Fibroblast of pulmonary artery (primary cell): ENCODE results near the gene ATG4B.
A peak's percentile ranks its signal among the peaks of the same experiment; 100 is the strongest.
"Not testable (repeated sequence)": the region's sequence is repeated elsewhere in the genome, so short reads cannot be mapped to it uniquely, and the experiment has no call there.

Experiments used
- DNase-seq: peaks from one replicate; pipeline ENCODE4 v3.0.0-alpha.2; 2010; ENCODE audit warnings: low read depth
- H3K4me3 ChIP-seq: replicated peaks from 2 replicates; pipeline ENCODE4 v1.5.1; 2011; ENCODE audit warnings: low read depth, mild to moderate bottlenecking, control low read depth, low read length, moderate library complexity
- TF ChIP-seq, protein P1 (sequence below): IDR thresholded peaks from 2 replicates; pipeline ENCODE4 v1.5.1; 2011; ENCODE audit warnings: mild to moderate bottlenecking, control low read depth, low read length, inconsistent platforms; ENCODE audit errors: missing control alignments

ATG4B gene

DNA sequence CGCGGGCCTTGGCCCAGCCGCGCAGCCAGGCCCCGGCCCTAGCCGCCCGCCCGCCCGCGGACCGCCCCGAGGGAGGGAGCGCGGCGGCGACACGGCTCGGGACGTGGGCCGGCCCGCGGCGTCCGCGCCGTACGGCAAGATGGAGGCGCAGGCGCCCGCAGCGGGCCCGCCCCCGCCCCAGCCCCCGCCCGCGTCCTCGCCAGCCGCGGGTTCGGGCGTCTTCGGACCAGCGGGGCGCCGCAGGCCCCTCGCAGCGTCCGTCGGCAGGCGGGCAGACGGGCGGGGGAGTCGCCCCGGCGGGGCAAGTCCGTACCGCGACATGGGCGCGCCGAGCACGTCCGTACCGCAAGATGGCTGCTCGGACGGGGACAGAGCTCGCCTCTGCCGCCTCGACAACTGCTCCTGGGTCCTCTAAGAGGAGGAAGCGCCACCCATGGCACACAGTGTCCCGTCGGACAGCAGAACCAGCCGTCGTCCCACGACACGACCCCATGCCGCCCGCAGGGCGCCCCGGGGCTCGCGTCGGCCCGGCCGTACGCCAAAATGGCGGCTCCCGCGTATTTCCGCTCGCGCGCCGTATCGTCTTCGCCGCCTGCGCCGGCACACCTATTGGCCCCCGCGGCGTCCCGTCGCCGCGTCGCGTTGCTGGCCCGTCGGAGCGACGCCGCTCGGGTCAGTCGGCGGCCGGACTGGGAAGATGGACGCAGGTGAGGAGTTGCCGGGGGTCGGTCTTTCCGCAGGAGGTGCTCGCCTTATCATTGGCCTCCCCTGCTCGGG, at the start of gene ATG4B, which contains the start of gene THAP4:
Gene ATG4B (plus strand): TSS at position 676 of the 777 bp plus-strand sequence. CDS start 22 bp downstream, at position 698.
Gene THAP4 (minus strand): TSS at position 141 of the 777 bp plus-strand sequence. CDS start 141 bp downstream, outside the sequence.
- DNase-seq = peak; percentile 86
- TF ChIP-seq, protein P1, sequence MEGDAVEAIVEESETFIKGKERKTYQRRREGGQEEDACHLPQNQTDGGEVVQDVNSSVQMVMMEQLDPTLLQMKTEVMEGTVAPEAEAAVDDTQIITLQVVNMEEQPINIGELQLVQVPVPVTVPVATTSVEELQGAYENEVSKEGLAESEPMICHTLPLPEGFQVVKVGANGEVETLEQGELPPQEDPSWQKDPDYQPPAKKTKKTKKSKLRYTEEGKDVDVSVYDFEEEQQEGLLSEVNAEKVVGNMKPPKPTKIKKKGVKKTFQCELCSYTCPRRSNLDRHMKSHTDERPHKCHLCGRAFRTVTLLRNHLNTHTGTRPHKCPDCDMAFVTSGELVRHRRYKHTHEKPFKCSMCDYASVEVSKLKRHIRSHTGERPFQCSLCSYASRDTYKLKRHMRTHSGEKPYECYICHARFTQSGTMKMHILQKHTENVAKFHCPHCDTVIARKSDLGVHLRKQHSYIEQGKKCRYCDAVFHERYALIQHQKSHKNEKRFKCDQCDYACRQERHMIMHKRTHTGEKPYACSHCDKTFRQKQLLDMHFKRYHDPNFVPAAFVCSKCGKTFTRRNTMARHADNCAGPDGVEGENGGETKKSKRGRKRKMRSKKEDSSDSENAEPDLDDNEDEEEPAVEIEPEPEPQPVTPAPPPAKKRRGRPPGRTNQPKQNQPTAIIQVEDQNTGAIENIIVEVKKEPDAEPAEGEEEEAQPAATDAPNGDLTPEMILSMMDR = no peak
- H3K4me3 ChIP-seq = peak within 1 kb of the TSS; percentile 85

DNA sequence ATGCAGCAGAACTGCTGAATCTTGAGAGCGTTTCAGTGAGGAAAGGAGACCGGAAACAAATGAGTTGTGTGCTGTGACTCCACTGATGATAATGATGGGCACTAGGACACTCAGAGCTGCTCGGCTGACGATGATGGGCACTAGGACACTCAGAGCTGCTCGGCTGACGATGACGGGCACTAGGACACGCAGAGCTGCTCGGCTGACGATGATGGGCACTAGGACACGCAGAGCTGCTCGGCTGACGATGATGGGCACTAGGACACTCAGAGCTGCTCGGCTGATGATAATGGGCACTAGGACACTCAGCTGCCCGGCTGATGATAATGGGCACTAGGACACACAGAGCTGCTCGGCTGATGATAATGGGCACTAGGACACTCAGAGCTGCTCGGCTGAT, 47.6 kb upstream of the ATG4B start:
- not testable (repeated sequence) for DNase-seq, H3K4me3 ChIP-seq

DNA sequence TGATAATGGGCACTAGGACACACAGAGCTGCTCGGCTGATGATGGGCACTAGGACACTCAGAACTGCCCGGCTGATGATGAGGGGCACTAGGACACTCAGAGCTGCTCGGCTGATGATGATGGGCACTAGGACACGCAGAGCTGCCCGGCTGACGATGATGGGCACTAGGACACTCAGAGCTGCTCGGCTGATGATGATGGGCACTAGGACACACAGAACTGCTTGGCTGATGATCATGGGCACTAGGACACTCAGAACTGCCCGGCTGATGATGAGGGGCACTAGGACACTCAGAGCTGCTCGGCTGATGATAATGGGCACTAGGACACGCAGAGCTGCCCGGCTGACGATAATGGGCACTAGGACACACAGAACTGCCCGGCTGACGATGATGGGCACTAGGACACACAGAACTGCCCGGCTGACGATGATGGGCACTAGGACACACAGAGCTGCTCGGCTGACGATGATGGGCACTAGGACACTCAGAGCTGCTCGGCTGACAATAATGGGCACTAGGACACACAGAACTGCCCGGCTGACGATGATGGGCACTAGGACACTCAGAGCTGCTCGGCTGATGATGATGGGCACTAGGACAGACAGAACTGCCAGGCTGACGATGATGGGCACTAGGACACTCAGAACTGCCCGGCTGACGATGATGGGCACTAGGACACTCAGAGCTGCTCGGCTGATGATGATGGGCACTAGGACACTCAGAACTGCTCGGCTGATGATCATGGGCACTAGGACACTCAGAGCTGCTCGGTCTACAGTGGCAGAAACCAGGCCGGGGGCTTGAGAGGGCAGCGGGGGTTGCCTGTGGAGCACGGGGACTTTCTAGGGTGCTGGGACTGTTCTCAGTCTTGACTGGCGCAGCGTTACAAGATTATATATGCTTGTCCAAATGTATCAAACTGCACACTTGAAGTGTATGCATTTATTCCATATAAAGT, 46.7 kb upstream of the ATG4B start:
- not testable (repeated sequence) for H3K4me3 ChIP-seq

DNA sequence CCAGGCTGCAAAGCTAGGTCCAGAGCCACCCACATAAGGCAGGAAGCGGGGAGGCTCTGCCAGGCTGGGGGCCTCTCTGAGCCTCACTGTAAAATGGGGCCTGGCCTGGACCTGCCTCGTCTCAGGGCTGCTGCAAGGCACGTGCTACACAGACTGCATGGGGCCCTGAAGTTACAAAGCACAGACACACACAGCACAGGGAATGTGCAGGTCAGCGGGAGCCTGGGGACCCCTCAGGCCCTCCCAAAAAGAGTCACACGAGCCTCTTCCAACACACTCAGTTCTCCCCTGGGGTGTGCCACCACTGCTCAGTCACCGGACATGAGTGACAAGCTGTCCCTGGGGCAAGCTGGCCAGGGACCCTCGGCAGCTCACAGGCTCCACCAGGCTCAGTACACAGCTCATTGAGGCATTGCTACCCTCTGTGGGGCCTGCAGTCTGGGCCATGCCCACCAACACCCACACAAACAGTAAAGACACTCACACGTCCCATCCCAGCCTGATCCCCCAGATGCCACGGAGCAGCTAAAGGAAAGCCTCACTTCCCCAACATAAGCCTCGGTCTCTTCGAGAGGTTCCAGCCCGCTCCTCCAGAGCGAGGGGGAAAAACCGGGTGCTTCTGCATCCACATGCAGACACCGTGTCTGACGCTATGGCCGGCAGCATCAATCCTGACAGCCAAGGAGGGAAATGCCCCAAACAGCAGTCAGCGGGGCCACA, 45.2 kb upstream of the ATG4B start:
- no peak for DNase-seq
- TF ChIP-seq, protein P1 = no peak
- H3K4me3 ChIP-seq = no peak overlapping the region

More for the DNA sequence above, 46.7 kb upstream of the ATG4B start:
- not testable (repeated sequence) for DNase-seq

DNA sequence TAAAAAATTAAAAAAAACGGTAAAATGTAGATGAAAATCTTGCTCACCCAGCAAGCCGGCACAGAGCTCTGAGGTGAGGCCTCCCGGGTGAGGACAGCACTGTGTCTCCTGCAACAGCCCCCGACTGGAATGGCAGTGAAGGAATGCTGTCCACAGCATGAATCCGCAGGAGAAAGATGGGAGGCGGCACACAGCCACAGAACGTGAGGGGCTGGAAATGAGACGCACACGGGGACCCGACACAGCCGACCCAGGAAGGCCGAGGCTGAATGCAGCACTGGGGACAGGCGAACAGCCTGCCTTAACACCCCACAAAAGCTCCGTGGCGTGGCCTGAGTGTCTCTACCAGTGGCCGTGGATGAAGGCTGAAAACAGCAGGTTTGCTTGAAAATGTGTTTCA, 44.2 kb upstream of the ATG4B start:
- H3K4me3 ChIP-seq = no peak overlapping the region
- no peak for DNase-seq
- TF ChIP-seq, protein P1 = no peak

DNA sequence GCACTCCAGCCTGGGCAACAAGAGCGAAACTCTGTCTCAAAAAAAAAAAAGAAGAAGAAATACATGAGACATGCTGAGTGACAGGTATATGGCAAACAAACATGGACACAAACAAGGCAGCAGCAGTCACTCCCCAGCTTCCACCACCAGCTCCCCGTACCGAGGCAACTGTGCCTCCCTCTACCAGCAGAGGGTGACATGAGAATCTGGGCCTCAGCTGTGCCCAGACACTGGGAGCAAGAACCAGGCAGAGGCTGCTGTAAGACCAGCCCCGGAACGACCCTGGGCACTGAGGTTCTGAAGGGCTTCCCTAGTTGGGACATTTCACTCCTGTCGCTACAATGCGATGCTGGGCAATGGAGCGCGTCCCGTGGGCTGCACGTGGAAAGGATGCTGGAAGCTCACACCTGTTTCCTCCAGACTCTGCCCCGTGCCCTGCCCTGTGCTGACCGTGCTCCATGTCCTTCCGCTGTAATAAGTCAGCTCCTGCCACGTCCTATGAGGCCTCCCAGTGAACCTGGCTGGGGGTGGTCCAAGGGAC, 41.8 kb upstream of the ATG4B start:
- DNase-seq = no peak
- TF ChIP-seq, protein P1 = peak; percentile 29
- no peak overlapping the region for H3K4me3 ChIP-seq

DNA sequence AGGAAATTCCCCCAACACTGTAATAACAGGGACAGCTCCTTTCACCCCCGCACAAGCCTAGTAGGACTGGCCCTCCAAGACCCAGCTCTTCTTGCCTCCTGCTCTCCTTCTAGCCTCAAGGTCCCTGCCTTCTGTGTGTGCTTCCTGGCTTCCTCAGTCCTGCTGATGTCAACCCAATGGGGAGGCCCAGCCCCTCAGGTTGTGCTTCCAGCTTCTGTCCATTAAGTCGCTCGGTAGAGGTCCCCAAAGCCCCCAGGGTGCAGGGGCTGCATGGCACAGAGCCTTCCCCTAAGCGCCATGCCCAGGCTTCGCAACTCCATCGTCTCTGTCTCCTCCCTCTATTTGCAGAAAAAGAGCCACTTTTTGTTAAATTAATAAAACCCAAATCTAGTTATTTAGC, 39.9 kb upstream of the ATG4B start:
- no peak overlapping the region for H3K4me3 ChIP-seq
- DNase-seq = no peak
- TF ChIP-seq, protein P1 = no peak
